ENCODE measurements around the gene SPATA3.

The SPATA3 gene

DNA sequence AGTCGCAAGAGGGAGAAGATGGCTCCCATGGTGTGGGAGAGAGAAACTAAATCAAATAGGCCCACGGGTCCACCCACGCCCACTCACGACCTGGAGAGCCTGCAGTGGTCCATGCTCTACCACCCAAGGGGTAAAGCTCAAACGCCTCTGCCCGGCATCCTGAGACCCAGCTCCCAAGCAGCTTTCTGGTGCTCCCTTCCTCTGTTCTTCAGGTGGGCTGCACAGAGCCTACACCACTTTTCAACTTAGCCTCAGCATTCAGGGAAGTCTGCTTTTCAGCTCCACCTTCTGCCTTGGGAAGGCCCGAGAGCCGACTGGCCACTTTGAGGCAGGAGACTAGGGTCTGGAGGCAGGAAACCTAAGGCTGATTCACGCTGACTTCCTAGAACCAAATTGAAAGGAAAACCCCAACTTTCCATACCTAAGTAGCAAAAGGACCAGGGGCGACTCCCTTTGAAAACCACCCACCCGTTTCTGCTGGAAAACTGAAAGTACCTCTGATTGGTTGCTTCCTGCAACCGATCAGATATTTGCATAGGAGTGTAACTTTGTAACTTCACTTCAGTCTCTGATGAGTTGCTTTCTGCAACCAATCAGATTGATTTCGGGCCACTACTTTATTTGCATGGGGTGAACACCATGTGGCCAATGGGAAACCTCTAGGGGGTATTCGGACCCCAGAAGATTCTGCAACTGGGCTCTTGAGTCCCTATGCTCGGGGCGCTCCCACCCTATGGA is 26.8 kb upstream of the SPATA3 start:
- TF ChIP-seq, protein P1, sequence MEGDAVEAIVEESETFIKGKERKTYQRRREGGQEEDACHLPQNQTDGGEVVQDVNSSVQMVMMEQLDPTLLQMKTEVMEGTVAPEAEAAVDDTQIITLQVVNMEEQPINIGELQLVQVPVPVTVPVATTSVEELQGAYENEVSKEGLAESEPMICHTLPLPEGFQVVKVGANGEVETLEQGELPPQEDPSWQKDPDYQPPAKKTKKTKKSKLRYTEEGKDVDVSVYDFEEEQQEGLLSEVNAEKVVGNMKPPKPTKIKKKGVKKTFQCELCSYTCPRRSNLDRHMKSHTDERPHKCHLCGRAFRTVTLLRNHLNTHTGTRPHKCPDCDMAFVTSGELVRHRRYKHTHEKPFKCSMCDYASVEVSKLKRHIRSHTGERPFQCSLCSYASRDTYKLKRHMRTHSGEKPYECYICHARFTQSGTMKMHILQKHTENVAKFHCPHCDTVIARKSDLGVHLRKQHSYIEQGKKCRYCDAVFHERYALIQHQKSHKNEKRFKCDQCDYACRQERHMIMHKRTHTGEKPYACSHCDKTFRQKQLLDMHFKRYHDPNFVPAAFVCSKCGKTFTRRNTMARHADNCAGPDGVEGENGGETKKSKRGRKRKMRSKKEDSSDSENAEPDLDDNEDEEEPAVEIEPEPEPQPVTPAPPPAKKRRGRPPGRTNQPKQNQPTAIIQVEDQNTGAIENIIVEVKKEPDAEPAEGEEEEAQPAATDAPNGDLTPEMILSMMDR (IDR thresholded peaks at IDR 0.05; ENCODE audit: low read depth, low read length, missing control alignments), result no peak
- no peak for DNase-seq (ENCODE audit: extremely low read depth, low read depth)
- H3K4me3 ChIP-seq (replicated peaks; ENCODE audit: low read depth, low read length), result no peak overlapping the region

DNA sequence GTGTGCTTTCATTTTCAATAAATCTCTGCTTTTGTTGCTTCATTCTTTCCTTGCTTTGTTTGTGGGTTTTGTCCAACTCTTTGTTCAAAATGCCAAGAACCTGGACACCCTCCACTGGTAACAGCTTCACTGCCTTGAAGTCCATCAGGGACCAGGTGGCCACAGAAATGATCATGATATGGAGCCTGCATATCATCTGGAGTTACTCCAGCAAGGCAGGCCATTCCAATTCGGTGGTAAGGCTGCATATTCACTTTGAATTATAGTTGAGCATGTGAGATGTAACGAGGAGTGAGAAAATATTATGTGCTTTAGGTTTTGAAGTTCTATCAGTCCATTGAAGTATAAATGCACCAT is 26.3 kb upstream of the SPATA3 start:
- H3K4me3 ChIP-seq (replicated peaks; ENCODE audit: low read depth, low read length), result no peak overlapping the region
- no peak for DNase-seq (ENCODE audit: extremely low read depth, low read depth)
- TF ChIP-seq, protein P1 (IDR thresholded peaks at IDR 0.05; ENCODE audit: low read depth, low read length, missing control alignments), result no peak

DNA sequence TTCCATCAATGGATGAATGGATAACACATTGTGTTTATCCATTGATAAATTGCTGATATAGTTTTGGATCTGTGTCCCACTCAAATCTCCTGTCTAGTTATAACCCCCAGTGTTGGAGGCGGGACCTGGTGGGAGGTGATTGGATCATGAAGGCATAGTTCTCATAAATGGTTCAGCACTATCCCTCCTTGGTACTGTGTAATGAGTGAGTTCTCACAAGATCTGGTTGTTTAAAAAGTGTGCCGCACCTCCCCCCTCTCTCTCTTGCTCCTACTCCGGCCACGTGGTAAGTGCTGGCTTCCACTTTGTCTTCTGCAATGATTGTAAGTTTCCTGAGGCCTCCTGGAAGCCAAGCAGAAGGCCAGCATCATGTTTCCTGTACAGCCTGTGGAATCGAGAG is 23.9 kb upstream of the SPATA3 start:
- H3K4me3 ChIP-seq (replicated peaks; ENCODE audit: low read depth, low read length), result no peak overlapping the region
- TF ChIP-seq, protein P1 (IDR thresholded peaks at IDR 0.05; ENCODE audit: low read depth, low read length, missing control alignments), result no peak
- DNase-seq (ENCODE audit: extremely low read depth, low read depth), result no peak

DNA sequence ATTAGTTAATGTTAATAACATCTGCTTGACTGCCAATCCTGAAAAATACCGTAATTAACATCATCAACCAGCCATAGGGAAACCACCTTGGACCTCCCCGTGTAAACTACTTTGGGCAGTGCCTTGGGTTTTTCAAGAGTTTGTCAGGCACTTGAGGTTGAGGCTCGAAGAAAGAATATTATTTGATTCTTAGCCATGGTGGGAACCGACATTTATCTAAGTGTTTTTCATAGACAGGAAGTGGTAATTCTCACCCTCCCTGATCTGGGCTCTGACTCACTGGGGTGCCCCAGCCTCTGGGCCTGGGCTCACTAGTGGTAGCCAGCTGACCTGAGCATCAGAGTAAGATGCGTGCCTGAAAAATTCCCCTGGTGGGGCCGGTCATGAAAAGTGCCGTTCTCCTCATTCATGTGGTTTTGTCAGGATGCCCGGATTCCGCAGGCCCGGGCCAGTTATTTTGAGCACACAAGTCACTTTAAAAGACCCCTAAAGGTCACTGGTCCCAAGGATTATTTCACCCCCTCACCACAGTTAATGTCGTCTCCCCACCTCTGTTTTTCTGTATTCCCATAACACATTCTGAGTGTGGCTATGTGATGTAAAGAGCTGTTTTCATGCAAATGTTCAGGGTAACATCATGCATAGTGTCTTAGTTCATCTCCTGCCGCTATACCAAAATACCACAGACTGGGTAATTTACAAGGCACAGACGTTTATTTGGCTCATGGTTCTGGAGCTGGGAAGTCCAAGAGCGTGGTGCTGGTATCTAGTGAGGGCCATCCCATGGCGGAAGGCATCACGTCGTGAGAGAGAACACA is 21.6 kb upstream of the SPATA3 start:
- no peak overlapping the region for H3K4me3 ChIP-seq (replicated peaks; ENCODE audit: low read depth, low read length)
- no peak for DNase-seq (ENCODE audit: extremely low read depth, low read depth)
- TF ChIP-seq, protein P1 (IDR thresholded peaks at IDR 0.05; ENCODE audit: low read depth, low read length, missing control alignments), result no peak

DNA sequence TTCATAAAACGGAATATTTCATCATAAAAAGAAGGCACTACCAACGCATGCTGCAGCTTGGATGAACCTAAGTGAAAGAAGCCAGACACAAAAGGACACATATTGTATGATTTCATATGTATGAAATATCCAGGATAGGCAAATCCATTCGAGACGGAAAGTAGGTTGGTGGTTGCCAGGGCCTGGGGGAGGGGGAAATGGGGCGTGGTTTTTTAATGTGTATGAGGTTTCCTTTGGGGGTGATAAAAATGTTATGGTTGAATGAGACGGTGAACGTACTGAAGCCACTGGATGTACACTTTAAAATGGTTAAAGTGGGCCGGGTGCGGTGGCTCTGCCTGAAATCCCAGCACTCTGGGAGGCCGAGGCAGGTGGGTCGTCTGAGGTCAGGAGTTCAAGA is 20.0 kb upstream of the SPATA3 start:
- no peak for DNase-seq (ENCODE audit: extremely low read depth, low read depth)
- TF ChIP-seq, protein P1 (IDR thresholded peaks at IDR 0.05; ENCODE audit: low read depth, low read length, missing control alignments), result no peak
- H3K4me3 ChIP-seq (replicated peaks; ENCODE audit: low read depth, low read length), result no peak overlapping the region

DNA sequence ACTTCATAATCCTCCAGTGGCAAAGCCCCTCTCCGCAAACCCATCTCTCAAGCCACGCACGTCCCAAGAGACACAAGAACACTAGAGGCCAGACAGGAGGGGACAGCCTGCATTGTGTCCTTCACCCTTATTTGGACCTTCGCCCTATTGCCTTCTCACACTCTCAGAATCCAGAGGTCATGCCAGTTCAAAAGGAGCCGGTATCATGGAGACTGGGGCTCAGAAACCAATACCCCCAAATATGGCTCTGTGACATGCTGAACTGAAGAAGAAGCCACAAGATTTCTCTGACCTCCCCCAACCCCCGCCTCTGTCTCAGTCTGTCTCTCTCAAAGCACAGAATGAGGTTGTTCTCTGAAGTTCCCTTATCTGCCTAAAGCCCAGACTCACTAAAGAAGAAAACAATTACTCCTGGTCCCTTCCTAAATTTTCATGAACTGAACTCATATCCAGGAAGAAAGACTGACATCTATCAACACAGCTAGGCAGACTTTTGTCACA is 19.2 kb upstream of the SPATA3 start:
- H3K4me3 ChIP-seq (replicated peaks; ENCODE audit: low read depth, low read length), result no peak overlapping the region
- TF ChIP-seq, protein P1 (IDR thresholded peaks at IDR 0.05; ENCODE audit: low read depth, low read length, missing control alignments), result no peak
- no peak for DNase-seq (ENCODE audit: extremely low read depth, low read depth)

Data from HFF-Myc (cell line).